ENCODE measurements around the gene CLEC4A.

DNA sequence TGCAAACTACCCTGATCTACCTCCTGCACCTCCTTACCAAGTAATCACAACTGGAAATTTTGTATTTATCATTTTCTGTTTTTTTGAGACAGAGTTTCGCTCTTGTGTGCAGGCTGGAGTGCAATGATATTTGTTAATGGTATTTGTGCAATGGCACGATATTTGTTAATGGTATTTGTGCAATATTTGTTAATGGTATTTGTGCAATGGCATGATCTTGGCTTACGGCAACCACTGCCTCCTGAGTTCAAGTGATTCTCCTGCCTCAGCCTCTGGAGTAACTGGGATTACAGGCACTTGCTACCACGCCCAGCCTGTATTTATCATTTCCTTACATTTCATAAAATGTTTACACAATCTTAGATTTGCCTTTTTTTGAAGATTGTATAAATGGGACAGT, 47.1 kb upstream of the CLEC4A start:
- TF ChIP-seq, protein P1, sequence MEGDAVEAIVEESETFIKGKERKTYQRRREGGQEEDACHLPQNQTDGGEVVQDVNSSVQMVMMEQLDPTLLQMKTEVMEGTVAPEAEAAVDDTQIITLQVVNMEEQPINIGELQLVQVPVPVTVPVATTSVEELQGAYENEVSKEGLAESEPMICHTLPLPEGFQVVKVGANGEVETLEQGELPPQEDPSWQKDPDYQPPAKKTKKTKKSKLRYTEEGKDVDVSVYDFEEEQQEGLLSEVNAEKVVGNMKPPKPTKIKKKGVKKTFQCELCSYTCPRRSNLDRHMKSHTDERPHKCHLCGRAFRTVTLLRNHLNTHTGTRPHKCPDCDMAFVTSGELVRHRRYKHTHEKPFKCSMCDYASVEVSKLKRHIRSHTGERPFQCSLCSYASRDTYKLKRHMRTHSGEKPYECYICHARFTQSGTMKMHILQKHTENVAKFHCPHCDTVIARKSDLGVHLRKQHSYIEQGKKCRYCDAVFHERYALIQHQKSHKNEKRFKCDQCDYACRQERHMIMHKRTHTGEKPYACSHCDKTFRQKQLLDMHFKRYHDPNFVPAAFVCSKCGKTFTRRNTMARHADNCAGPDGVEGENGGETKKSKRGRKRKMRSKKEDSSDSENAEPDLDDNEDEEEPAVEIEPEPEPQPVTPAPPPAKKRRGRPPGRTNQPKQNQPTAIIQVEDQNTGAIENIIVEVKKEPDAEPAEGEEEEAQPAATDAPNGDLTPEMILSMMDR (IDR thresholded peaks at IDR 0.05): no peak
- TF ChIP-seq POLR2A (IDR thresholded peaks at IDR 0.05): no peak

All from Peyer's patch (tissue), 4 donors.